Rectal smooth muscle tissue (tissue), 1 donor: ENCODE data around the gene RDH5.

ENCODE experiments used
- H3K27ac ChIP-seq: one replicate; pipeline ENCODE4 v1.7.0; 2013; ENCODE audit warnings: low read depth, low read length, inconsistent platforms
- H3K27me3 ChIP-seq: one replicate; pipeline ENCODE4 v1.7.0; 2013; ENCODE audit warnings: low read length; ENCODE audit not compliant: control insufficient read depth, insufficient read depth
- H3K36me3 ChIP-seq: one replicate; pipeline ENCODE4 v1.7.0; 2013; ENCODE audit warnings: low read length; ENCODE audit not compliant: control insufficient read depth, insufficient read depth
- H3K4me1 ChIP-seq: one replicate; pipeline ENCODE4 v1.7.0; 2013; ENCODE audit warnings: low read length; ENCODE audit not compliant: control insufficient read depth, insufficient read depth
- H3K4me3 ChIP-seq: one replicate; pipeline ENCODE4 v1.7.0; 2013; ENCODE audit warnings: low read length
- H3K9ac ChIP-seq: one replicate; pipeline ENCODE4 v1.7.0; 2013; ENCODE audit warnings: low read length

RDH5 gene

DNA sequence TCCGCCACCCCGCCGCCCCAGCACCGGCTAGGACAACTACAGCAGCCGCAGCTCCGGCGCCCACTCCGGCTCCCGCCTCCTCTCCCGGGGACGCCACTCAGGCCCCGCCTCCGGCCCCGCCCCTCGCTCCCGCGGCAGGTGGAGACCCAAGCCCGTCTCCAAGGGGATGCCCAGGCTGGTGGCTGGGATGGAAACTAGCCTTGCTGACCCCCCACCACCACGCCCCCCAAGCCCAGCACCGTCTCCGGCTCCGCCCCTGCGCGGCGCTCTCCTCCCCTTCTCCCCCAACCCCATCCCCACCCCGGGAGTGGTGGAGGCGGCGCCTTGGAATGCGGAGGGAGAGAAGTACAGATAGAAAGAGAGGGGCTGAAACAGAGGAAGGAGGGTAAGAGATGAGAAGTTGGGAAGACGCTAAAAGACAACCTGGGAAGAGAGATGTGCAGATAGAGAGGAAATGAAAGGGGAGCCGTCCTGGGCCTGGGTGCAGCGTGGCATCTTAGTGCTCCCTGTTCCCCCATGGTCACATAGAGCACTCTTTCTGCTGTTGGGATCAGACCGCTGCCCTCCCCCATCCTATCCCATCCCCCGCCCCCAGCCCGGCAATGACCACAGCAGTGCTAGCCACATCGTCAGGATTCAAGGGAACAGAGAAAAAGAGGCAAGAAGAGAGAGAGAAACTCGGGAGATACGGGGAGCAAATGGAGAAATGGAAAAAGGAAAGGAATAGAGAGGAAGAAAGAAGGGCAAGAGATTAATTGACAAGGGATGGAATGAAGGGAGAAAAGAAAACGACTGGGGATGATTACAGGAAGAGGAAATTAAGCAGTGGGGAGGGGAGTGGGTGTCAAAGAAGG lies 12.1 kb upstream of the RDH5 start, which contains the start of gene ITGA7:
Gene ITGA7, minus strand, starts transcription at position 64 of the 854 bp plus-strand sequence. CDS start 222 bp downstream, outside the sequence.
- Histone ChIP-seq H3K4me3 (peak within 1 kb of the TSS; percentile 59), H3K4me1 (peaks cover 35% of the 10 kb centered on the region), H3K27ac (peak within 1 kb of the TSS; percentile 89), H3K9ac (peak within 1 kb of the TSS; percentile 1), H3K36me3 (no peaks in the 10 kb centered on the region), H3K27me3 (no peaks in the 10 kb centered on the region)

DNA sequence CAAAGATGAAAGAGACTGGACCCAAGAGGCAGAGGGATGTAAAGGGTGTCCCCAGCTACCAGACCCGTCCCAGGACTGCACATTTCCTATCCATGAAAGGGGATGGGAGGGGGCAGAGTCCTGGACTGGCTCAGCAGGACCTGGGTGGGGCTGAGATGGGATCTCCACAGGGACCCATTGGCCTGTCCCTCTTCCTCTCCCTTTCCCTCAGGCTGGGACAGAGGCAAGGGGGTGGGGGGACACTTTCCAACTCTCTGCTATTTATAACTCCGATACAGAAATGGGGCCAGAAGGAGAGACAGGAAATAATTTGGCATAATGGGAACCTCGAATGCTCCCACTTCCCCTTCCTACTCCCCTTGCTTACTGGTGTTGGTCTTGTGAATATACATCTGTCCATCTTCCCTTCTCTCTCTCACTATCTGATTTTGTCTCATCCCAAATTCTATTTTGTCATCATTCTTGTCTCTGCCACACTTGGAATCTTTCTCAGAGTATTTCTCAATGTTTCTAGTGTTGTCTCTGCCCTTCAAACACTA lies 11.4 kb upstream of the RDH5 start:
- peak overlapping the region; percentile 59 for H3K4me3 ChIP-seq
- no peaks in the 10 kb centered on the region for H3K36me3 ChIP-seq
- H3K4me1 ChIP-seq, result peaks cover 32% of the 10 kb centered on the region
- H3K9ac ChIP-seq, result no peak overlapping the region
- peak overlapping the region; percentile 86 for H3K27ac ChIP-seq
- H3K27me3 ChIP-seq, result no peaks in the 10 kb centered on the region

DNA sequence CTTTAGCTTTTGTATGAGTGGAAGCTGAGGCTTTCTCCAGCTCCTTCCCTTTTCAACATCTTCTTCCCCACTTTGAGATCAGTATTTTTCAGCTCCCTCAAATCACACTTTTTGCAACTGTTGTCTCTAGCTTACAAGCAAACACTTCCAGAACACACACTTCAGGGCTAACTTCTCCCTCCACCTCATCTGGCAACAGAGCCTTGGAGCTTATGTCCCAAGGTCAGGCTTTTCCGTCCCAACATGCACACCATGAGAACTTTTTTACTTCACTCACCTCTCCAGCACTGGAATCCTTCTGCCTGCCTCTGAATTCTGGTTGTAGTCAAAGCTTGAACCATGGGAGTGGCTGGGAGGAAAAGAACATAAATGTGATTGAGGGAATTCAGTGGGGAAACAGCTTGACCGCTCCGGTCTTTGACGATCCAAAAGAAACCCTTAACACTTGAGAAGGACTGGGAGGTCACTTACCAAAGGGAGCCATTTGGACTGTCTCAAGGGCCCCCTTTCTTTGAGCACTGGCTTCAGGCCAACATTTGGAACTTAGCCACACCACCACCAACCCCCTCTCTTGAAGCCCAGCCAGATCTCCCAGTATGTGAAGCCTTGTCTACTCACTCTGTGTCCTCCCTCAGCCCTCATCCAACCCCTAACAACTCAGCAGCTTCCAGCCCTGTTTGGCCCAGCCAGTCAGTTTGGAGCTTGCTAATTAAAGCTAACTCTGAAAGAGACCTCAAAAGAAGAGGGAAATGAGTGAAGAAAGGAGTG lies 8.2 kb upstream of the RDH5 start:
- no peaks in the 10 kb centered on the region for H3K36me3 ChIP-seq
- no peak overlapping the region for H3K9ac ChIP-seq
- no peaks in the 10 kb centered on the region for H3K27me3 ChIP-seq
- no peak overlapping the region for H3K4me3 ChIP-seq
- H3K4me1 ChIP-seq, result peaks cover 36% of the 10 kb centered on the region
- H3K27ac ChIP-seq, result peak overlapping the region; percentile 76

DNA sequence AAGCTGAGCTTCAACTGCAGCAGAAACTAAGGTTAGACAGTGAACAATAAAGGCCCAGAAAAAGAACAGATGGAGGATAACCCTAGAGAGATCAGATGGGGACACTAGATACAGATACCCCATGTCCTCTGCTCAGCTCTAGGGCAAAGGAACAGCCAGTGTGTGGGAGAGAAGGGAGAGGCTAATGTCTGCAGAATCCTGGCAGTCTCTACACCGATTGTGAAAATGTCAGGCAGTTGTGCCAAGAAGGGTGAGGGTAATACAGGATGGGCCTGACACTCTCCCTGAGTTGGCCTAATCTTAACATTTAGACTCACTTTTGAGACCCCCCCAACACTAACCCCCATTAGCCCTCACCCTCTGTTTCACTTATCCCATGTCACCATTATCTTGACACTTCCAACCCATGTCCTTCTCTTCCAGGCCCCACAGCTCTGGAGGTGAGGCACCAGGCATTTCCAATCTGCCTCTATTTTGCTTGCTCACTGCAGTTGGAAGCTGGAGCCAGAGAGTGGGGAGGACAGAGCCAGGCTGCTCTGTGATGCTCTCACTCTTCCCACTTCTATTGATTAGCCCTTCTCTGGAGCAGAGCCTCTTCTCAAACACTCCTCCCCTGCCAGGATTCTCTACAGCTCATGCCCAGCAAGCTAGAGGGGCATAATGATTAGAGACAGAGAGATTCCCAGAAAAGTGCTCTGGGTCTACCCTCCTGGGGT lies 7.3 kb upstream of the RDH5 start:
- peaks cover 45% of the 10 kb centered on the region for H3K4me1 ChIP-seq
- H3K4me3 ChIP-seq, result no peak overlapping the region
- H3K27me3 ChIP-seq, result no peaks in the 10 kb centered on the region
- H3K9ac ChIP-seq, result no peak overlapping the region
- peak overlapping the region; percentile 76 for H3K27ac ChIP-seq
- H3K36me3 ChIP-seq, result no peaks in the 10 kb centered on the region

DNA sequence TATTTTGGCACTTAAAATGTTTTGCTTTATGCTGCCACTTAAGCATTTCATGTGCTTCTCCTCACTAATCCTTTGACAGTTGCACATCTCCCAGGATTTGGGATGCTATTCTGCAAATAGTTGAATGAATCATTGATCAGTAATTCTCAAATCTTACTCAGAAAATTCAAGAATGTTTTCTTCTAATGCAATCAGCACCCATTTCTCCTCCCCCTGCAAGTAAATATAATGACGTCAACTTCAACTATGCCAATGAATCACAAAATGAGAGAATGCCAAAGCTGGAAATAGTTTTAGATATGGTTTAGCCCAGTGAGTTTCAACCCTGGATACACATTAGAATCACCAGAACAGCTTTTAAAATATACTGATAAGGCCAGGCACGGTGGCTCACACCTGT lies 6.5 kb upstream of the RDH5 start:
- Histone ChIP-seq H3K4me1 (peaks cover 47% of the 10 kb centered on the region), H3K4me3 (no peak overlapping the region), H3K27me3 (no peaks in the 10 kb centered on the region), H3K9ac (no peak overlapping the region), H3K27ac (peak overlapping the region; percentile 76), H3K36me3 (no peaks in the 10 kb centered on the region)

DNA sequence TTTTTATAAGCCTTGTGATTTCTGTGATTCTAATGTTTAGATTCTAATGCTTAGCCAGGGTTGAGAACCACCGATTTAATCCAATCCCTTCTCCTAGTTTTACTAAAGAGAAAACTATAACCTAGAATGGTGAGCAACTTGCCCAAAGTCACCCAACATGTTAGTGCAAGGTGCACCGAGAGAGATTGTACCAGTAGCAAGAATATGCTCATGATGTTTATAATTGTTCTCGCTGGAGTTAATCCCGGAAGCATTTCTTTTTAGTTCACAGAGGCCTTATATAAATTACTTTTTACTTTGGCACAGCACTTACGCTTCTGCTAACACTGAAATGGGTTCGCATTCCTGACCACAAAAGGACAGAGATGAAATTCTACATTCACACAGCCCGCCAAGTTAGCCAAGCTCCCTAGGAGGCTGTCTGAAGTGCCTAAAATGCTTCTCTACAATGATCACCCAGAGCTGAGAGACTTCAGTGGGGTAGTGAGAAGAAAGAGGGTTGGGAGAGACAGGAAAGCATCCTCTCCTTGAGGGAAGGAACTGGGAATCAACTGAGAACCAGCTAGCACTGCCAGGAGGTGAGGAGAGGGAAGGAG lies 4.9 kb upstream of the RDH5 start:
- H3K27ac ChIP-seq, result peak overlapping the region; percentile 96
- H3K36me3 ChIP-seq, result no peaks in the 10 kb centered on the region
- H3K27me3 ChIP-seq, result no peaks in the 10 kb centered on the region
- peak overlapping the region; percentile 37 for H3K9ac ChIP-seq
- H3K4me1 ChIP-seq, result peaks cover 60% of the 10 kb centered on the region
- H3K4me3 ChIP-seq, result peak overlapping the region; percentile 91

DNA sequence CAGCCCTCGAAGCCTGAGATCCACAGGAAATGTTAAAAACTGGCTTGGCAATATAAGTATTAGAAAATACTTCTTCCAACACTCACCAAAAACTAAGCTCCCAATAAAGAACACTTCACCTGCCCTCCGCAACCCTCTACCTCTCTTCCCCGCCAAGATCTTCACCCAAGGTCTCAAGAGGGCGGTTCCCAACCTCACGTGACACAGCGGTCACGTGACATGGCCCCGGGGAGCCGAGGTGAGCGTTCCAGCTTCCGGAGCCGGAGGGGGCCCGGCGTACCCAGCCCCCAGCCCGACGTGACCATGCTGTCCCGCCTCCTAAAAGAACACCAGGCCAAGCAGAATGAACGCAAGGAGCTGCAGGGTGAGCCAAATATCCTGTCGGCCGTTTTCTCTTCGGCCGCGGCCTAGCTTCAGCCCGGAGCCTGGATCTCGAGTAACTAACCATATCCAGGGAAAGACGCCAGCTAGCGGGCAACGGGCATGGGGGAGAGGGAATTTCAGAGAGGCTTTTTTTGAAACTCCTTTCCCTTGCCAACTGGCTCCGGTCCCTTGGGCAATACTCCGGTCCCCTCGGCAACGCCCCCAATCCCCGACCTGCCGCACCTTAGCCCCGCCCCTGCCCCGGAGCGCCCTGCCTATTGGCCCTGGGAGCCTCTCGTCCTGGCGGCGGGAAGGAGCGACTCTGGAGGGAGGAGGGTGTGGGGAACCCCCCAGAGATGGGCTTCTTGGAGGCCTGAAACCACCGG lies 4.2 kb upstream of the RDH5 start, which contains the start of gene BLOC1S1:
Gene BLOC1S1, plus strand, starts transcription at position 214 of the 749 bp plus-strand sequence. Its CDS starts 6 bp downstream, at position 220.
- Histone ChIP-seq H3K27me3 (no peaks in the 10 kb centered on the region), H3K36me3 (no peaks in the 10 kb centered on the region), H3K9ac (peak within 1 kb of the TSS; percentile 75), H3K4me3 (peak within 1 kb of the TSS; percentile 91), H3K4me1 (peaks cover 66% of the 10 kb centered on the region), H3K27ac (peak within 1 kb of the TSS; percentile 96)

DNA sequence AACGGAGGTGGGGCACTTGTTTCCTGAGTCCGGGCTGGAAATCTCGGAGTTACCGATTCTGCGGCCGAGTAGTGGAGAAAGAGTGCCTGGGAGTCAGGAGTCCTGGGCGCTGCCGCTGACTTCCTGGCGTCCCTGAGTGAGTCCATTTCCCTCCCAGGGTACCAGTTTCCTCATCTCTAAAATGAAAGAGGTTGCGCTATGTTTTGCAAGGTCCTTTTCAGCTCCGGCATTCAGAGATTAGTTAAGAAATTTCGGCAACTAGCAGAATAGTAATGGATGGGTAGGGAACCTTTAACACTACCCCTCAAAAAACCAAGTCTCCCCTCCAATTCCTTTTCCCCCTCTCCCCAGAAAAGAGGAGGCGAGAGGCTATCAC lies 3.6 kb upstream of the RDH5 start:
- no peaks in the 10 kb centered on the region for H3K27me3 ChIP-seq
- peak overlapping the region; percentile 91 for H3K4me3 ChIP-seq
- H3K9ac ChIP-seq, result peak overlapping the region; percentile 55
- peak overlapping the region; percentile 96 for H3K27ac ChIP-seq
- H3K36me3 ChIP-seq, result no peaks in the 10 kb centered on the region
- H3K4me1 ChIP-seq, result peaks cover 72% of the 10 kb centered on the region

DNA sequence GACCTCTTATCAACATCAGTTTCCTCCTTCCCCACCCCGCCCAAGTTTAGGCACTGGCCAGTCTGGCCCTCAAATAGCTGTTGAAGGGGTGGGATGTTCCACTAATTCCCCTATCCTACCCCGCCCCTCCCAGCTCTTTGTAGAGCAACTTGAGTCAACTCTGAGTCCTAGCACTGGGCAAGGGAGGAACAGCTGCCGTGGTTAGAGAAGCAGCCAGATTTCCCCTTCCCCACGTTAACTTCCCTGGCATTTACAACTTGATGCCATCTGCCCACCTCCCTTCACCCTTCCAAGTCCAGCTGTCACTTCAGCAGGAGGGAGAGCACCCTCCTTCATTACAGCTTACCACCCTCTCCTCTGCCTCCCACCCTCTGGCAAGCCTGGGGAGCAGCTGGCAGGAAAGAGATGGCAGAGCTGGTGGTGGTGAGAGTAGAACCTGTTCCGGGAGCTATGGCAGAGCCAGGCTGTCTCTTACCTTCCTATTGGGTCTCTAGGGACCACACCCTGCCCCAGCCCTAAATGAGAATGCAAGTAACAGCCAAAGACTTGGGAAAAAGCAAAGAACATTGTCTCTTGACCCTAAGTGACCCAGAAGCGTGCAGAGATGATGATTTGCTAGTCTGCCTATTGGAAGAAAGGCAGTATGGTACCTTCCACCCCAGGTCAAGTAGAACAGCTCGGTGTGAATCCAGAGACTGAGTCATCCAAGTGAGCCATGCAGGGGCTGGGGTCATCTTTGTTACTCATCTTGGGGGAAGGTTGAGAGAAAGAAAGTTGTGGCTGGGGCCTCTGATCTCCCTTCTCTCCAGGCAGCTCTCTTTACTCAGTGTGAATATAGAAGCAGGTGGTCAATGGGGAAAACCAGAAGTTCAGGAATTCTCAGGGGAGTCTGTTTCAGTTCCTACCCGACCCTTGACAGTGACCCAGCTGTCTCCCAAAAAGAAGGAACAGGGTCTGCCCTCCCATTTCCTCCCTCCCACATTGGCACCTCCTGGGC lies 2.9 kb upstream of the RDH5 start:
- Histone ChIP-seq H3K4me1 (peaks cover 65% of the 10 kb centered on the region), H3K36me3 (no peaks in the 10 kb centered on the region), H3K9ac (peak overlapping the region; percentile 1), H3K27ac (peak overlapping the region; percentile 96), H3K4me3 (peak overlapping the region; percentile 91), H3K27me3 (no peaks in the 10 kb centered on the region)

DNA sequence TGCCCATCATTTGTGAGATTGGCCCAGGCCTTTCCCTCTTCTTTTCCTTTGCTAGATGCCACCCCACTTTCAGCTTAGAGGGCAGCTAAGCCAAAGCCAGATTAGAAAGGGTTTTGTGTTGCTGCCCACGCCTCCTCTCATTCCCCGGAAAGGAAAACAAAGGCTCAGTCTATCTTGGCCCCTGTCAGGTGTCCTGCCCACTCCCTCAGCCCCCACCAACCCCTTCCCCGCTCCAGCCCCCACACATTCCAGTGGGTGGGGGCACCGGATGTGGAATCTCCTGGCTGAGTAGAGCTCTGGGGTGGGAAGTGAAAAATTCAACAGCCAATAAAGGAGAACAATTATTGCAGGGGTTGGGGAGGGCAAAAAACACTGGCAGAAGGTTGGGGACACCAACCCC lies 2.2 kb upstream of the RDH5 start:
- Histone ChIP-seq H3K4me1 (peaks cover 58% of the 10 kb centered on the region), H3K27ac (peak overlapping the region; percentile 96), H3K36me3 (no peaks in the 10 kb centered on the region), H3K27me3 (no peaks in the 10 kb centered on the region), H3K9ac (no peak overlapping the region), H3K4me3 (peak overlapping the region; percentile 91)
